GM18526 (cell line): ENCODE data around the gene ATOX1.

Experiments used
- POLR2A ChIP-seq: IDR thresholded peaks from 3 replicates; pipeline ENCODE4 v1.6.1; 2011; ENCODE audit not compliant: insufficient read length; ENCODE audit errors: extremely low read depth

Gene ATOX1

DNA sequence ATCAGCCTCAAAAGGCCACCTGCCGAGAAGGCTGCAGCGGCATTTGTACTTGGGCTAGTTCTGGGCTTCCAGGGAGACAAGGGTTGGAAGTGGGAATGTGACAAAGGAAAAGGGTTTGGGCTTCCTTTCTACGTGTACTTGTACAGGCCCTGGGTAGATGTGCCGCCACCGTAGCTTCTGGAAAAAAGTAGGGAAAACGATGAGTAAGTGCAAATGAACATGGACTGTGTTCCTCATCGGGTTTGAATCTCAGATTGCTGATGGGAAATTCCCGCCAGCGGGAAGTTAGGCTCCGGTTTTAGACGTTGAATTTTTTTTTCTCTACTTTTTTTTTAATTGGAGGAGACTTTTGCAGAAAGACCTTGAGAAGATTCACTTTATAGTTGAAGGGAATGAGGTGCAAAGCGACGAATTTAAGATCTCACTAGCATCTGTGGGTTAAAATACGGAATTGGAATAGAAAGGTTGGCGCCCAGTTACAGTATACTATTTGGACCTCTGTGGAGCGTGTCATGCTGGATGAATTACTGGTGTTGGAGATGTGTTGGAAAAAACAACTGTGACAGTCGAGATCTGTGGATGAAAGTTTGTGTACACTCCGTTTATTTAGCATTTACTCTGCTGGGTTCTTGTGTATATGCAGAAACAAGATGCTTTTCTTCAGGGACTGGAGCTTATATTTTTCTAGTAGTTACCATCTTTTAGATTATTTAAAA lies 14.6 kb upstream of the ATOX1 start:
- no peak for TF ChIP-seq POLR2A

DNA sequence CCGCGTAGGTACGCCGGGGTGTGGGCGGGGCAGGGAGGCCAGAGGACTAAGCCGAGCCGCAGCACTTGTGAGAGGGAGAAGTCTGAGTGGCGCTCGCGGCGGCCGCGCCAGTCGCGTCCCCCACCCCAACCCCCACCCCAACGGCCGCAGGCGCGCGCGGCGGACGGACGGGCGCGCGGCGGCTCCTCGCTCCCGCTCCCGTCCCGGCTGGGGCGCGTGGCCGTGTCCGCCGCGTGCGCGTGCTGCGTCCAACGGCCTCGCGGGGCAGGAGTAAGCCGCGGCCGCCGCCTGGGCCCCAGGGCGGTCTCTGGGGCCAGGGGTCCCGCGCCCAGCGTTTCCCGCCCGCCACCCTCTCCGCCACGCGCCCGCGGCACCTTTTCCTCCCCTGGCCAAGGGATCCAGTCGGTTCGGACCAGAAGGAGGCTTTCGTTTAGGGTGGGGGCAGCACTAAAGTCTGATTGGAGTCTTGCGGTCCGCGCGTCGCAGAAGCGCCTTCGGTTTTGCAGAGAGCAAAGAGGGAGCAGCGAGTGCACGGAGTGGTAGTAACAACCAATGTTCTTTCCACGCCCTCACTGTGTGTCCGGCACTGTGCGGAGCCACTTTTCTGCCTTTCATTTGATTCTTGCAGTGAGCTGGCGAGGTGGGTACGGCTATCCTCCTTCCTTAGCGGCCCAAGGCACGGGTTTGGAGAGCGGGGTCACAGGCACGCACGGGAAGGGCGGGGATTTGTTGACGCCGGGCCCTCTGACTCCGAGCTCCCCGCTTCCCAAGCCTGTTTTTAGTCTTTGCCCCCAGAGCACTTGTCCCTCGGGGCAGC lies 13.8 kb upstream of the ATOX1 start:
- TF ChIP-seq POLR2A, result no peak

DNA sequence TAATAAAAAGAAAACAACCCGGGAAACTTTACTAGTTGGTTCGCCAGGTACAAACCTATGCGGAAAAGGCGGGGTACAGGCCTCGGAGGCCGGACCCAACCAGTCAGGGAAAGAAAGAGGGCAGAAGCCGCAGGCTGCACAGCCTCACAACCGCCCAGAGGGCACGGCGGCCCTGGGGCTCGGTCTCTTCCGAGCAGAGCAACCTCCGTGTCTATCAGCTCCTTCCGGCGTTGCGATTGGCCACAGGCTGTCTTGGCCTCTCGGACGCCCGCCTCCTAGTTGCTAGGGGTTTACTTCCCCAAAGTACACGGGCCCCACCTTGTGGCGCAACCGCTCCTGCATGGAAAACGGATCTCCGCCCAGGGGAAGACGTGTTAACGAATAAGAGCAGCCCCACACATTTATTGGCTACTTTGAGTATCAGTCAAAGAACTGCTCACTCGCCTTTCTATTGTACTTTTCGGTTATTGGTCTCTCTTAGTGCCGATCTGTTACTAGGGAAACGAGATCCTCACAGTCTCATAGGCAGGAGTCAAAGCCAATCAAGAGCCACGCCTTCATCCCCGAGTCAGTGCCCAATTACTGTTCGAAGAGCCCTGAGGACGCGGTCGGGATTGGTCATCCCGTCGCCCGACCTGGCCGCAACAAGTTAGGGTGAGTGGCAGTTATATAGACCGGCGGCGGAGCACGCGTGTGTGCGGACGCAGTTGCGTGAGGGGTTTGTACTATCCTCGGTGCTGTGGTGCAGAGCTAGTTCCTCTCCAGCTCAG lies 13.0 kb upstream of the ATOX1 start, which contains the start of gene G3BP1:
G3BP1 (plus strand) TSS at position 696 of the 770 bp plus-strand sequence. CDS start 14,667 bp downstream, outside the sequence.
- TF ChIP-seq POLR2A, result peak; percentile 99

DNA sequence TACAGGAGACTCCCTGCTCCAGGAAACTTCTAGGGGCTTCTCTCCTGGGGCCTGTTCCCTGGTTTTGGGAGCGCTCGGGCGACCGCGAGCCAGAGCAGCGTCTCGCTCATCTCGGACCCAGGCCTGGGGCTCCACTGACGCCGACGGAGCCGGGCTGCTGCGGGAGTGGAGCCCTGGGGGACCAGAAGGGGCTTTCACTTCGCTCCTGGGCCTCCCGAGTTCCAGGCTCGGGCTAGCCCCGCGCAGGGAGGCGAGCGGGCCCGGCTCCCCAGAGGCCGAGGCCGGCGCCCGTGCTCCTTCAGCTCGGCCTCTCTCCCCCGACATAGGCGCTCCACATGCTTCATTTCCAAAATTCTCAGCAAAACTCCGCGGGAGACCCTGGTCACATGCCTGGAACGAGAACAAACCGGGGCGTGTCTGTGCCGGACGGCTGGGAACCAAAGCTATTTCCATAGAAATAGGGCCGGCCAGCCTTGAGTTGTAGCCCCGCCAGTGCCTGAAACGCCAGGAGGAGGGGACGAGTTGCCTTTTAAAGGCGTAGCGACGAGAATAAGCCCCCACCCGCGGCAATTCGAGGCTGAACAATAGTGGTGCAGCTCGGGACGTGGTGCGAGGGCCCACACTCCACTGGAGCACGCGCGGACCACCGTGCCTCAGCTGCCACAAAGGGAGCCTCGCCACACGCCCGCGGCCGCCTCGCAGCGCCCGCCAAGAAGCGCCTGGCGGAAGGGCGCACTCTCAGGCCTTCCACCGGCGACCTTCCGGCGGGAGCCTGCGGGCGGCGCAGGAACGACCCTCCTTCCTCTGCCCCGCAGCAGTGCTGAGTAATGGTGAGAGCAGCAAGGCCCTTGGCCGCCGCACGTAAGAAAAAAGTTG lies 12.2 kb upstream of the ATOX1 start:
- no peak for TF ChIP-seq POLR2A

DNA sequence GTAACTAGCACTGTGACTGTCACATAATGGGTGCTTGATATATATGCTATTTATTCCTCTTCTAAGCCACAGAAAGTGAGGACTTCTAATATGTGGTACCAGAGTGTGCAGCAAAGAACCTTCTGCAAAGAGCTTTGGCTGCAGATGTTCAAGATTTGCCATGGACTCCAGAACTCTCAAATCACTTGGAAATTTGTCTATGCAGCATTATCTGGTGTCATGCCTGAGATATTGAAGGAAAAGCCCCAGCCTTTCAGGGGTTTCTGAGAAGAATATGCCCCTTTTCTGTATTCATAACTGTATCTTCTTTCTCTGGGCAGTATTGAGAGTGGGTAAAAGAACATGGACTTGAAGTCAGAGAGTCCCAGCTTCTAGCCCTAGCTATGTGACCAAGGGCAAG lies 8.5 kb upstream of the ATOX1 start:
- TF ChIP-seq POLR2A, result no peak

DNA sequence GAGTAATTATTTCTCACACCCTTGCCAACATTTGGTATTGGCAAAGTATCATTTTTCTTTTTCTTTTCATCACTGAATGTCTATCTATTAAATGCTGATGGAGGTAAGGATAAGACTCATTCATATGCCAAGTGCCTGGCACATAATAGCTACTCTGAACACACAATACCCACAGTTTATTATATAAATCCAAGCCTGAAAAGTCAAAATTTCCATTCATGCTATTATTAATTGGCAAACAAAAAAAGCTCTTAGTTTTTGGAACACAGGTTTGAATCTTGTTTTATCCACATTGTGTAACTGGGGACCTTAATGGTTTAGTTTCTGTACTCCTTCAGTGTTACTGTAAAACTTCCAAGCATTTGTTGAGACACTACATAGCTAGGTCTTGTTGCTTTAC lies 6.4 kb upstream of the ATOX1 start:
- TF ChIP-seq POLR2A, result no peak

DNA sequence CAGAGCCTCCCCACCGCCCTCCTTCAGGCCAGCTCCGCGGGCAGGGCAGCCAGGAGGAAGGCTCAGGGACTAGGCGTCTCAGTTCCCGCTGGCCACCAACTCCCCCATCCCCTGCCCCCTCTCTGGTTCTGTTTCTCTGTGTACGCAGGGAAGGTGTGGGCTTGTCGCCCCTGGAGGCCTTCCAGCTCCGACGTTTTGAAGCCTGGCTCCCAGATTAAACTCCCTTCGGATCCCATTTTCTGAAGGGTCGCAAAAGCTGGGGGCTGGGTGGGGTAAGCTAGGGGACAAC lies 346 bp downstream of the ATOX1 start:
- no peak for TF ChIP-seq POLR2A

DNA sequence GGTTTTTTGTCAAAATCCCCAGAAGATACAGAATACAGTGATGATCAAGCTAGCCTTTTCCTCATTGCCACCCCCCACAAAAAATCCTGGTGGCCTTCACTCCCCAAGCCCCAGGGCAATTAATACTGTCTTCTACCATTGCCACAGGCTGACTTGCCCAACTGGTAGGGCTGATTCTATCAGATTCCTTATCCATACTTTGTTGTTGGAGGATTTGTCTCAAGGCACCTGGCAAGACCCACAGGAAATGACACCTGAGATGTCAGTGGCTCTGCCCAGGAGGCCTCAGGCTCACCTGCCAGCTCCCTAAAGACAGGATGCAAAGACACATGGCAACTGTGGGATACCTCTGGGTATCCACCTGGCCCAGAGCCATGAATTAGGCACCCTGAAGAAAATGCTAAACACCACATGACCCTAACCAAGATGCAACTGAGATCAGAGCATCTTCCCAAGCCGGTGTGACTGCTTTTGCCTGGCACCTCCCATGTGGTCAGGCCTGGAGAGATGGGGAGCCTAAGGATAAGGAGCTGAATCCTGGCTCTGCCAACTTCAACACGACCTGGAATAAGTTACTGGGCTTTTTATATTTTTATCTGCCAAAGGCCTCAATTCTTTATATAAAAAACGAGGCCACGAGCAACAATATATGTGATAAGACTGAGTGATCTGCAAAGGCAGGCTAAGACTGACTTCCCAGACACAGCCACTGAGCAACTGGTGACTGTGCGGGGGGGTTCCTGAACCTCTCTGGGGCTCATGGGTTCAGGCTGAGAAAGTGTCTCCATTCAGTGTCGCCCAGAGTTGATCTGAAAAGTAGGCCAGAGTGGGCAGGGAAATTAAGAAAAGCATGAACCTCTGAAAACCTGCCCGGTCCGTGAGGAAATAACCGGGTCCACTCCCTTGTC lies 944 bp downstream of the ATOX1 start:
- no peak for TF ChIP-seq POLR2A

DNA sequence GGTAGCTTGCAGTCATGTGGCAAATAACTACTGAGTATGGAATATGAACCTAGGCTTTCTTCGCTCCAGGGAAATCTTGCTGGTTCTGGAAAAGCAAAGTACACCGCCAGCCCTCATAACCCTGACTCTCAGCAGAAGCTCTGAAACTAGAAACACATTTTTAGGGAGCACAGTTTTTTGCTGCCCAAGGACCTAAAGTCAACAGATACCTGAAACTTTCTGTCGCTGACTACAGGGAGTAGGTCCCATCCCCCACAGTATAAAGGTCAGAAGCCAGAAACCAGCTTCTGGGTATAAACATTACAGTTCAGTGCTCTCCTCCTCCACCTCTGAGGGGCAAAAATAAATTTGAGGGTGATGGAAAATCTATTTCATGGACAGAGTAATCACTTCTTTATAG lies 3.0 kb downstream of the ATOX1 start:
- TF ChIP-seq POLR2A, result no peak

DNA sequence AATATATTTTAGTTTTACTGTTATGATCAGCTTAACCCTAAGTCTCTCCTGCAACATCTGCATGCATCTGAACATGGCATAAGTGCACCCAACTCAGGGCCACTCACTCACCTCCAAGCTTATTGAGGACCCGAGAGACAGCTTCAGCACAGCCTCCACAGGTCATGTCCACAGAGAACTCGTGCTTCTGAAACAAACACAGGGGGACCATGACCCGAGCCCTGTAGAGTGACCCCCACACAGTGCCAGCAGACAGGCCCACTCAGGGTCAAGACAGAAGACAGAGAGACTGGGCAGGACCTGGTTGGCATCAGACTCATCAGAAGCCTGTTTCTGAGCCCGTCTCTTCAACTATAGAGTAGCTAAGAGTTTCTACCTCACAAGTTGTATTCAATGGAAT lies 6.8 kb downstream of the ATOX1 start:
- no peak for TF ChIP-seq POLR2A

DNA sequence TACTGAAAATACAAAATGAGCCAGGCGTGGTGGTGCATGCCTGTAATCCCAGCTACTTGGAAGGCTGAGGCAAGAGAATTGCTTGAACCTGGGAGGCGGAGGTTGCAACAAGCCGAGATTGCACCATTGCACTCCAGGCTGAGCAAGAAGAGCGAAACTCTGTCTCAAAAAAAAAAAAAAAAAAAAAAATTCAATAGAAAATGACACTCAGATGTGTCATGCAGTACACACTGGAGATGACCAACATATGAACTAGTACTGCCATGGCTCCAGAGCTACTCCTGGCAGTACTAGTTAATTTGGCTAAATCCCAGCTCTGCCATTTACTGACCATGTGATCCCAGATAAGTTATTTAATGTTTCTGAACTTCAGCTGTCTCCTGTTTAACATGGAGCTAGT lies 7.3 kb downstream of the ATOX1 start:
- no peak for TF ChIP-seq POLR2A

DNA sequence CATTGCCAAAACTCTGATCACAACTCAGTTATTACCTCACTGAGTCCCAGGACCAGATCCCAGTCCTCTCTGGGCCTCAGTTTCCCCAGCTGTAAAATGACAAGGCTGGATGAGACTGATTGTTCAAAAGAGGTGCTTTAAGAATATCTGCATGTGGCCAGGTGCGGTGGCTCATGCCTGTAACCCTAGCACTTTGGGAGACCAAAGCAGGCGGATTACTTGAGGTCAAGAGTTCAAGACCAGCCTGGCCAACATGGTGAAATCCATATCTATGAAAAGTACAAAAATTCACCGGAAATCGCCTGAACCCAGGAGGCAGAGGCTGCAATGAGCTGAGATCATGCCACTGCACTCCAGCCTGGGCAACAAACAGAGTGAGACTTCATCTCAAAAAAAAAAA lies 8.3 kb downstream of the ATOX1 start:
- TF ChIP-seq POLR2A, result no peak

DNA sequence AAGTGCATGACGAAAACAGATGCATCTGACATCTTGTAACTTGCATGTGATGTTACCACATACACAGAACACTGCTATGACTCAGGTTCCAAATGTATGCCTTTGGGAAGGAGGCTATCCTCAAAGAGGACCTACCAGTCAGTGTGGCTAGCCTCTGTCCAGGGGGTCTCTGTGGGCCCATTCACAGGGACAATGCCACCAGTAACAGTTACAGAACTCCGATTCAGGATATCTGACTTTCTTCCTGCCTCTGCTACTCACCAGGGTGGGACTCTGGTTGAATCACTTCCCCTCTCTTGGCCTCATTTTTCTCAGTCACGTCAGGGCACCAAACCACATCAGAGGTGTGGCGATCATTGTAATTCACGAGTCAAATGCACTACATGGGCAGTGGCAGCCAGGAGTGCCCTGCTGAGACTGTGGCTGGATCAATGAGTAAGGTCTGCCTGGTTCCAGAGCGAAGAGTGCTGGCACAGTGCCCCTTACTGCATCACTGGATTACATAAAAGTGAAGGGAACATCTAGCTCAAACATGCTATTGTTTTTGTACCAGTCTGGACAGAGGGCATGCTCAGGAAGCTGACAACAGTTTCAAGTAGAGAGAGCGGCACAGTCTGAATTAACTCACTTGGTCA lies 13.2 kb downstream of the ATOX1 start:
- TF ChIP-seq POLR2A, result no peak

DNA sequence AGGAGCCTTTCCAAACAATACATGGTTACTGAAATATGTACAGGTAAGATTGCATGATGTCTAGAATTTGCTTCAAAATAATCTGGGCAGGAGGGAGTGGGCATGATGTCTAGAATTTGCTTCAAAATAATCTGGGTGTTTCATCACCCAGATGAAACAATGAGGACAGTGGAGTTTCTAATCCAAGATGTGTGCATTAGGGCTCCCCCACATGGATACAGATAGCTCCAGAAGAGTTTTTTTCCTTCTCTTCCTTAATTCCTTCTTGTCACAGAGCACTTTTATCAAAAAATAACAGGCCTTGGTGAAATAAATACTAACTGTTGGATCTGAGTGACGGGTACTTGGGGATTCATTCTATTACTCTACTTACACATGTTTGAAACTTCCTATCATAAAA lies 14.9 kb downstream of the ATOX1 start:
- TF ChIP-seq POLR2A, result no peak
